ENCODE results near the gene ZBTB11.
"Not testable (repeated sequence)": the region's sequence is repeated elsewhere in the genome, so short reads cannot be mapped to it uniquely, and the experiment has no call there.

ZBTB11 gene

DNA sequence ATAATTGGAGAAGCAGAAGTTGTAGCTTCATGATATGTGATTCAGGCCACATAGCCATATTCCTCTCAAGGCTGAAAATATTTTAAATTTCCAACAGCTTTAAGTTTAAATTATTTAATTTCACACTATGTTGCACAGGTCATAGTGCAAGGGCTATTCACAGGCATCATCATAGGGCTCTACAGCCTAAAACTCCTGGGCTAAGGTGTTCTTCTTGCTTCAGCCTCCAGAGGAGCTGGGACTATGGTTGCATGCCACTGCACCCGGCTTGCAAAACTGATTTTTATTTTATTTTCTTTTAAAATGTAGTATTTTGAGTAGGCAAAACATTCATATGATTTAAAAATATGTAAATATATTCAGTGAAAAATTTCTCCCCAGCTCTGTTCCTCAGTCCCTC, 41.5 kb upstream of the ZBTB11 start:
- H3K27ac ChIP-seq (ENCODE audit: low read length) = no peak overlapping the region
- DNase-seq (ENCODE audit: low read depth, low spot score) = no peak
- H3K4me1 ChIP-seq (ENCODE audit: control insufficient read depth, insufficient read depth, low read length) = no peaks in the 10 kb centered on the region; the same call in 1 of the 2 replicates
- no peaks in the 10 kb centered on the region for H3K27me3 ChIP-seq (ENCODE audit: control insufficient read depth, insufficient read depth, low read length)
- no peaks in the 10 kb centered on the region for H3K9me3 ChIP-seq (ENCODE audit: control insufficient read depth, insufficient read depth, low read length)
- no CpG with 5 or more reads among the region's 1 CpG for WGBS (ENCODE audit: insufficient coverage, insufficient read length)
- no peak overlapping the region for H3K4me3 ChIP-seq (ENCODE audit: low read length)
- H3K36me3 ChIP-seq (ENCODE audit: control insufficient read depth, insufficient read depth, low read length) = no peaks in the 10 kb centered on the region

DNA sequence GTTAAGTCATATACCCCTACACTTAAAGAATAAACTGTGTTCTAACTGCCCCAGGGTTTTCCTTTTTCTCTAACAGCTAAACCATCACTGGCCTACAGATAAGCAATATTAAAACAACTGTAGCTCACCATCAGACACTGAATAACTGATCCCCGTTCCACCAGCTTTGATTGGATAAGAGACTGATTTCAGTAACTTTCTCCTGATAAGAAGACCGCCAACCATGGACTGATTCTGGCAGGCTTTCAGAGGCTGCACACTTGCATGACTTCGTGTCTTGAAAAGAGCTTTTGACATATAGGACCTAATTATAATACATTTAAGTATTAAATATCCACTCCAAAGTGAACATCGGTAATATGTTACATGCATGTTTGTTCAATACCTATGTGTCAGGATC, 32.2 kb upstream of the ZBTB11 start:
- Histone ChIP-seq H3K27me3 (ENCODE audit: control insufficient read depth, insufficient read depth, low read length) (no peaks in the 10 kb centered on the region), H3K9me3 (ENCODE audit: control insufficient read depth, insufficient read depth, low read length) (no peaks in the 10 kb centered on the region; the same call in 1 of the 2 replicates), H3K27ac (ENCODE audit: low read length) (no peak overlapping the region), H3K4me1 (ENCODE audit: control insufficient read depth, insufficient read depth, low read length) (no peaks in the 10 kb centered on the region), H3K36me3 (ENCODE audit: control insufficient read depth, insufficient read depth, low read length) (no peaks in the 10 kb centered on the region), H3K4me3 (ENCODE audit: low read length) (no peak overlapping the region)
- WGBS (ENCODE audit: insufficient coverage, insufficient read length) = no CpG with 5 or more reads among the region's 4 CpGs
- no peak for DNase-seq (ENCODE audit: low read depth, low spot score)

DNA sequence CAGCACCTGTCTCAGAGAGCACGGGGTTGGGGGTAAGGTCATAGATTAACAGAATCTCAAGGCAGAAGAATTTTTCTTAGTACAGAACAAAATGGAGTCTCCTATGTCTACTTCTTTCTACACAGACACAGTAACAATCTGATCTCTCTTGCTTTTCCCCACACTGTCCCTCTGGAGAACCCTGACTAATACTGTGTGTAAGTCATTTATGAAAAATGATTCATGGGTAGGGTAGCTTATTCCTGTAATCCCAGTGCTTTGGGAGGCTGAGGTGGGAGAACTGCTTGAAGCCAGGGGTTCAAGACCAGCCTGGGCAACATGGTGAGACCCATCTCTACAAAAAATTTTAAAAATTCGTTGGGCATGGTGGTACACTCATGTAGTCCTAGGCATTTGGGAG, 27.7 kb upstream of the ZBTB11 start:
- not testable (repeated sequence) for H3K4me3 ChIP-seq (ENCODE audit: low read length); H3K27ac ChIP-seq (ENCODE audit: low read length); H3K4me1 ChIP-seq (ENCODE audit: control insufficient read depth, insufficient read depth, low read length); H3K36me3 ChIP-seq (ENCODE audit: control insufficient read depth, insufficient read depth, low read length); H3K27me3 ChIP-seq (ENCODE audit: control insufficient read depth, insufficient read depth, low read length); DNase-seq (ENCODE audit: low read depth, low spot score); H3K9me3 ChIP-seq (ENCODE audit: control insufficient read depth, insufficient read depth, low read length)
- WGBS (ENCODE audit: insufficient coverage, insufficient read length) = no CpG with 5 or more reads among the region's 2 CpGs

DNA sequence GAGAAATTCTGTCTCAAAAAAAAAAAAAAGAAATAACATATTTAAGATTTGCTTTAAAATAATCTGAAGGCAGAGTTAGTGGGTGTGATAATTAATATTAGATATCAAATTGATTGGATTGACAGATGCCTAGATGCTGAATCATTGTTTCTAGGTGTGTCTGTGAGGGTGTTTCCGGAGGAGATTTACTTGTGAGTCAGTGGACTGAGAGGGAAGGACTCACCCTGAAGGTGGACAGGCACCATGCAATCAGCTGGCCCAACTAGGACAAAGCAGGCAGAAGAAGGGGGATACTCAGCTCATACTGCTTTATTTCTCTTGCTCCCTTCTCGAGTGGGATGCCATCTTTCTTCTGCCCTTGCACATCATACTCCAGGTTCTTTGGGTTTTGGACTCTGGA, 26.2 kb upstream of the ZBTB11 start:
- no peaks in the 10 kb centered on the region for H3K4me1 ChIP-seq (ENCODE audit: control insufficient read depth, insufficient read depth, low read length)
- H3K27ac ChIP-seq (ENCODE audit: low read length) = no peak overlapping the region
- H3K9me3 ChIP-seq (ENCODE audit: control insufficient read depth, insufficient read depth, low read length) = no peaks in the 10 kb centered on the region
- no CpG with 5 or more reads among the region's 2 CpGs for WGBS (ENCODE audit: insufficient coverage, insufficient read length)
- DNase-seq (ENCODE audit: low read depth, low spot score) = no peak
- no peaks in the 10 kb centered on the region for H3K27me3 ChIP-seq (ENCODE audit: control insufficient read depth, insufficient read depth, low read length)
- no peaks in the 10 kb centered on the region for H3K36me3 ChIP-seq (ENCODE audit: control insufficient read depth, insufficient read depth, low read length)
- H3K4me3 ChIP-seq (ENCODE audit: low read length) = no peak overlapping the region

DNA sequence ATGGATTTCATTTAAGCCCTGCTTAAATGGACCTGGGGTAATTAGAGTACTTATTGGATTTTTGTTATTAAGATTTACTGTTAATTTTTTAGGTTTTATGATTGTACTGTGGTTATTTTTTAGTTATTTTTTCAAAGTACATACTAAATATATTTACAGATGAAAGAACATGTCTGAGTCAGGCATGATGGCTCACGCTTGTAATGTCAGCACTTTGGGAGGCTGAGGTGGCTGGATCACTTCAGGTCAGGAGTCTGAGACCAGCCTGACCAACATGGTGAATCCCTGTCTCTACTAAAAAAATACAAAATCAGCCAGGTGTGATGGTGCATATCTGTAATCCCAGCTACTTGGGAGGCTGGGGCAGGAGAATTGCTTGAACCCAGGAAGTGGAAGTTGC, 25.8 kb upstream of the ZBTB11 start:
- no peaks in the 10 kb centered on the region for H3K9me3 ChIP-seq (ENCODE audit: control insufficient read depth, insufficient read depth, low read length)
- no peaks in the 10 kb centered on the region for H3K36me3 ChIP-seq (ENCODE audit: control insufficient read depth, insufficient read depth, low read length)
- no peak overlapping the region for H3K27ac ChIP-seq (ENCODE audit: low read length)
- no CpG with 5 or more reads among the region's 1 CpG for WGBS (ENCODE audit: insufficient coverage, insufficient read length)
- H3K4me3 ChIP-seq (ENCODE audit: low read length) = no peak overlapping the region
- no peaks in the 10 kb centered on the region for H3K4me1 ChIP-seq (ENCODE audit: control insufficient read depth, insufficient read depth, low read length)
- no peaks in the 10 kb centered on the region for H3K27me3 ChIP-seq (ENCODE audit: control insufficient read depth, insufficient read depth, low read length)
- DNase-seq (ENCODE audit: low read depth, low spot score) = no peak

DNA sequence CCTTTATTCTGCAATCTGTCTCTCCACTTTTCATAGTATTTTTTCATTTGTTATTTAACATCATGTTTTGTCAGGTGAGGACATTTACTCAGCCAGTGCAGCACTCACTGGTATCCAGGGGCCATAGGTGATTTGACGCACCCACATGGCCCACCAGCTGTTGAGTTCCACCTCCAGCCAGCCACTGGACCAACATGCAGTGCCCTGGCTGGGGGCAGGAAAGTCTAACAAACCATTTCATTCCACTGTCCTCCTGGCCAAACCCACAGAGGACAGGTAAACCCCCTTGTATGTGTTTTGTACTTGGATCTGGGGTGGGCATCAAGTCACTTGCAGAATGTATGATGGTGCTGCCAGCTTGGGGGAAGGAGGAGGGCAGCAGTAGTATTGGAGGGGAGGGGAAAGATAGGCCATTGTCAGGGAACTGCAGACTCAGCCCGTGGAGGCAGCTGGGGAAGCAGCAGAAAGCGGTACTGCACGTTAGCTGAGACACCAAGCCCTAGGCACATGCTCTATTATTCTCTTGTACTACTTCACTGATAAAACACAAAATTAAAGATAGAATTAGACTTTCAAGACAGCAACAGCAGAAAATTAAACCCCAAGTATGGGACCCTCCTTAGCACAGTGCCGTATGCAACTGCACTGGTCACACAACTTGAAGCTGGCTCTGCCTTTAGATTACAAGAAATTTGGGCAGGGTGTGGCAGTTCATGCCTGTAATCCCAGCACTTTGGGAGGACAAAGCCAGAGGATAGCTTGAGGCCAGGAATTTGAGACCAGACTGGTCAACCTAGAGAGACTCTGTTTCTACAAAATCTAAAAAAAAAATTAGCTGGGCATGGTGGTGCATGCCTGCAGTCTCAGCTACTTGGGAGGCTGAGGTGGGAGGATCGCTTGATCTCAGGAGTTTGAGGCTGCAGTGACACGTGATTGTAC, 25.0 kb upstream of the ZBTB11 start:
- no peak overlapping the region for H3K4me3 ChIP-seq (ENCODE audit: low read length)
- H3K27me3 ChIP-seq (ENCODE audit: control insufficient read depth, insufficient read depth, low read length) = no peaks in the 10 kb centered on the region
- no peaks in the 10 kb centered on the region for H3K9me3 ChIP-seq (ENCODE audit: control insufficient read depth, insufficient read depth, low read length)
- H3K4me1 ChIP-seq (ENCODE audit: control insufficient read depth, insufficient read depth, low read length) = no peaks in the 10 kb centered on the region
- no peak for DNase-seq (ENCODE audit: low read depth, low spot score)
- no CpG with 5 or more reads among the region's 7 CpGs for WGBS (ENCODE audit: insufficient coverage, insufficient read length)
- H3K27ac ChIP-seq (ENCODE audit: low read length) = no peak overlapping the region
- H3K36me3 ChIP-seq (ENCODE audit: control insufficient read depth, insufficient read depth, low read length) = no peaks in the 10 kb centered on the region

DNA sequence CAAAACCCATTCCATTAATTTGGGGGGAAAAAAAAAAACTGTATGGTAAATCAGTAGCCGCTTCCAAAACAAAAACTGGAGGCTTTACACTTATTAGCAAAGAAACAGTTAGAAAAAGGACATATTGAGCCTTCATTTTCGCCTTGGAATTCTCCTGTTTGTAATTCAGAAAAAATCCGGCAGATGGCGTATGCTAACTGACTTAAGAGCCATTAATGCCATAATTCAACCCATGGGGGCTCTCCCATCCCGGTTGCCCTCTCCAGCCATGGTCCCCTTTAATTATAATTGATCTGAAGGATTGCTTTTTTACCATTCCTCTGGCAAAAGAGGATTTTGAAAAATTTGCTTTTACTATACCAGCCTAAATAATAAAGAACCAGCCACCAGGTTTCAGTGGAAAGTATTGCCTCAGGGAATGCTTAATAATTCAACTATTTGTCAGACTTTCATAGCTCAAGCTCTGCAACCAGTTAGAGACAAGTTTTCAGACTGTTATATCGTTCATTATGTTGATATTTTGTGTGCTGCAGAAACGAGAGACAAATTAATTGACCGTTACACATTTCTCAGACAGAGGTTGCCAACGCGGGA, 18.9 kb upstream of the ZBTB11 start:
- H3K36me3 ChIP-seq (ENCODE audit: control insufficient read depth, insufficient read depth, low read length) = no peaks in the 10 kb centered on the region
- H3K27ac ChIP-seq (ENCODE audit: low read length) = no peak overlapping the region
- no peaks in the 10 kb centered on the region for H3K27me3 ChIP-seq (ENCODE audit: control insufficient read depth, insufficient read depth, low read length)
- H3K9me3 ChIP-seq (ENCODE audit: control insufficient read depth, insufficient read depth, low read length) = no peaks in the 10 kb centered on the region
- no peak for DNase-seq (ENCODE audit: low read depth, low spot score)
- no peak overlapping the region for H3K4me3 ChIP-seq (ENCODE audit: low read length)
- no peaks in the 10 kb centered on the region for H3K4me1 ChIP-seq (ENCODE audit: control insufficient read depth, insufficient read depth, low read length)
- no CpG with 5 or more reads among the region's 10 CpGs for WGBS (ENCODE audit: insufficient coverage, insufficient read length)

DNA sequence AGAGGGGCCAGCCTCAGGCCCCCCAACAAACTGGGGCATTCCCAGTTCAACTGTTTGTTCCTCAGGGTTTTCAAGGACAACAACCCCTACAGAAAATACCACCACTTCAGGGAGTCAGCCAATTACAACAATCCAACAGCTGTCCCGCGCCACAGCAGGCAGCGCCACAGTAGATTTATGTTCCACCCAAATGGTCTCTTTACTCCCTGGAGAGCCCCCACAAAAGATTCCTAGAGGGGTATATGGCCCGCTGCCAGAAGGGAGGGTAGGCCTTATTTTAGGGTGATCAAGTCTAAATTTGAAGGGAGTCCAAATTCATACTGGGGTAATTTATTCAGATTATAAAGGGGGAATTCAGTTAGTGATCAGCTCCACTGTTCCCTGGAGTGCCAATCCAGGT, 17.9 kb upstream of the ZBTB11 start:
- not testable (repeated sequence) for H3K27me3 ChIP-seq (ENCODE audit: control insufficient read depth, insufficient read depth, low read length); H3K4me3 ChIP-seq (ENCODE audit: low read length); H3K9me3 ChIP-seq (ENCODE audit: control insufficient read depth, insufficient read depth, low read length); H3K27ac ChIP-seq (ENCODE audit: low read length); H3K36me3 ChIP-seq (ENCODE audit: control insufficient read depth, insufficient read depth, low read length); DNase-seq (ENCODE audit: low read depth, low spot score); H3K4me1 ChIP-seq (ENCODE audit: control insufficient read depth, insufficient read depth, low read length)
- WGBS (ENCODE audit: insufficient coverage, insufficient read length) = no CpG with 5 or more reads among the region's 4 CpGs

DNA sequence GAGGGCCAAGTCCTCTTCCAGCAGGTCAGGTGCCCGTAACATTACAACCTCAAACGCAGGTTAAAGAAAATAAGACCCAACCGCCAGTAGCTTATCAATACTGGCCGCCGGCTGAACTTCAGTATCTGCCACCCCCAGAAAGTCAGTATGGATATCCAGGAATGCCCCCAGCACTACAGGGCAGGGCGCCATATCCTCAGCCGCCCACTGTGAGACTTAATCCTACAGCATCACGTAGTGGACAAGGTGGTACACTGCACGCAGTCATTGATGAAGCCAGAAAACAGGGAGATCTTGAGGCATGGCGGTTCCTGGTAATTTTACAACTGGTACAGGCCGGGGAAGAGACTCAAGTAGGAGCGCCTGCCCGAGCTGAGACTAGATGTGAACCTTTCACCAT, 16.6 kb upstream of the ZBTB11 start:
- H3K27me3 ChIP-seq (ENCODE audit: control insufficient read depth, insufficient read depth, low read length); H3K4me1 ChIP-seq (ENCODE audit: control insufficient read depth, insufficient read depth, low read length); H3K4me3 ChIP-seq (ENCODE audit: low read length); H3K36me3 ChIP-seq (ENCODE audit: control insufficient read depth, insufficient read depth, low read length); H3K9me3 ChIP-seq (ENCODE audit: control insufficient read depth, insufficient read depth, low read length); H3K27ac ChIP-seq (ENCODE audit: low read length): not testable (repeated sequence)
- no CpG with 5 or more reads among the region's 13 CpGs for WGBS (ENCODE audit: insufficient coverage, insufficient read length)
- DNase-seq (ENCODE audit: low read depth, low spot score) = peak; percentile 54

DNA sequence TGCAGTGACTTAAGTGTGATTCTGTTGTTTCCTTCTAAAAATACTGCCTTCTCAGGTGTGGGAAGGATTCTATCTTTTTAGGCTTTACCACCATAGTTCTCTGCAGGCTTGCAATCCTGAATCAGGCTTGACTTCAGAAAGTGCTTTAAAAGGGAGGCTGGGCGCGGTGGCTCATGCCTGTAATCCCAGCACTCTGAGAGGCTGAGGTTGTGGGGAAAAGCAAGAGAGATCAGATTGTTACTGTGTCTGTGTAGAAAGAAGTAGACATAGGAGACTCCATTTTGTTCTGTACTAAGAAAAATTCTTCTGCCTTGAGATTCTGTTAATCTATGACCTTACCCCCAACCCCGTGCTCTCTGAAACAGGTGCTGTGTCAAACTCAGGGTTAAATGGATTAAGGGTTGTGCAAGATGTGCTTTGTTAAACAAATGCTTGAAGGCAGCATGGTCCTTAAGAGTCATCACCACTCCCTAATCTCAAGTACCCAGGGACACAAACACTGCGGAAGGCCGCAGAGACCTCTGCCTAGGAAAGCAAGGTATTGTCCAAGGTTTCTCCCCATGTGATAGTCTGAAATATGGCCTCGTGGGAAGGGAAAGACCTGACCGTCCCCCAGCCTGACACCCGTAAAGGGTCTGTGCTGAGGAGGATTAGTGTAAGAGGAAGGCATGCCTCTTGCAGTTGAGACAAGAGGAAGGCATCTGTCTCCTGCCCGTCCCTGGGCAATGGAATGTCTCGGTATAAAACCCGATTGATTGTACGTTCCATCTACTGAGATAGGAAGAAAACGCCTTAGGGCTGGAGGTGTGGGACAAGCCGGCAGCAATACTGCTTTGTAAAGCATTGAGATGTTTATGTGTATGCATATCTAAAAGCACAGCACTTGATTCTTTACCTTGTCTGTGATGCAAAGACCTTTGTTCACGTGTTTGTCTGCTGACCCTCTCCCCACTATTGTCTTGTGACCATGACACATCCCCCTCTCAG, 15.0 kb upstream of the ZBTB11 start:
- not testable (repeated sequence) for H3K4me3 ChIP-seq (ENCODE audit: low read length); H3K27me3 ChIP-seq (ENCODE audit: control insufficient read depth, insufficient read depth, low read length); H3K36me3 ChIP-seq (ENCODE audit: control insufficient read depth, insufficient read depth, low read length); DNase-seq (ENCODE audit: low read depth, low spot score); H3K27ac ChIP-seq (ENCODE audit: low read length); H3K4me1 ChIP-seq (ENCODE audit: control insufficient read depth, insufficient read depth, low read length); H3K9me3 ChIP-seq (ENCODE audit: control insufficient read depth, insufficient read depth, low read length)
- no CpG with 5 or more reads among the region's 15 CpGs for WGBS (ENCODE audit: insufficient coverage, insufficient read length)

Measured in iPS DF 6.9 (cell line).